Measurements from ENCODE around the gene OPA1. TPM values are rescaled to one million over a fixed set of nuclear protein-coding genes. Genes with fewer than 3 reads are reported as not detected.

OPA1 gene
- total and polyA plus RNA-seq, 2 experiments from 2014 or later: 24.9 to 89.9 TPM

GRCh38 chr3:193673845-193674244 is 80.8 kb downstream of the OPA1 start (continued):
- TF ChIP-seq ETS1 (IDR thresholded peaks at IDR 0.05) (no peak), CREB1 (CRISPR knock-in tag; IDR thresholded peaks at IDR 0.05; ENCODE audit: low read depth) (no peak), JUNB (IDR thresholded peaks at IDR 0.05; ENCODE audit: unreplicated experiment) (no peak), ZNF114 (CRISPR knock-in tag; IDR thresholded peaks at IDR 0.05) (no peak), EZH2 (IDR thresholded peaks at IDR 0.05; ENCODE audit: low read depth, unreplicated experiment) (no peak), CTCF (conservative IDR thresholded peaks at IDR 0.05; ENCODE audit: low read depth in 2 of 2) (no peak), REST (IDR thresholded peaks at IDR 0.05; ENCODE audit: unreplicated experiment) (no peak)

- no peaks in the 10 kb centered on the region for H4K20me1 ChIP-seq (replicated peaks; ENCODE audit: insufficient read depth)
- TF ChIP-seq EZH2 (IDR thresholded peaks at IDR 0.05; ENCODE audit: low read depth, unreplicated experiment): no peak
- H3K27me3 ChIP-seq (ENCODE audit: insufficient read depth): no peaks in the 10 kb centered on the region
- H3K36me3 ChIP-seq (ENCODE audit: insufficient read depth): no peaks in the 10 kb centered on the region; the same call in 1 of the 2 replicates
- ATAC-seq (no peak), DNase-seq (ENCODE audit: low spot score) (no peak)
- no peak overlapping the region for H3K4me2 ChIP-seq
- no peaks in the 10 kb centered on the region for H3F3A ChIP-seq (replicated peaks; ENCODE audit: low read depth)
- H3K4me3 ChIP-seq: no peak overlapping the region
- H3K9me3 Mint-ChIP-seq: no peaks in the 10 kb centered on the region
- H3K27ac ChIP-seq (ENCODE audit: low read depth): no peak overlapping the region
- no peaks in the 10 kb centered on the region for H3K4me1 ChIP-seq (ENCODE audit: insufficient read depth)
- H3K4me1 Mint-ChIP-seq: no peaks in the 10 kb centered on the region; the same call in 2 of the 3 replicates
- H3K27ac Mint-ChIP-seq: no peak overlapping the region
- no peaks in the 10 kb centered on the region; the same call in 1 of the 2 replicates for H3K79me2 ChIP-seq (replicated peaks; ENCODE audit: insufficient read depth)
- no peak overlapping the region for H3K4me3 Mint-ChIP-seq
- no peaks in the 10 kb centered on the region for H3K9me2 ChIP-seq (ENCODE audit: insufficient read depth)
- no peak overlapping the region for H2AFZ ChIP-seq
- peaks cover 1% of the 10 kb centered on the region for H3K27me3 Mint-ChIP-seq (ENCODE audit: insufficient read depth, low read depth, poor library complexity)
- peaks cover 11% of the 10 kb centered on the region for H3K36me3 Mint-ChIP-seq (ENCODE audit: low read depth)
These were observed 81.7 kb downstream of the OPA1 start for GRCh38 chr3:193674714-193675113.

All from GM23338 (cell line).